HepG2 (cell line): Measurements from ENCODE around the gene PRKCG. TPM values are rescaled to one million over a fixed set of nuclear protein-coding genes. Genes with fewer than 3 reads are reported as not detected.

Experiments used
- BCL6 ChIP-seq: IDR thresholded peaks from 2 replicates; pipeline ENCODE4 v1.6.1; 2016; ENCODE audit warnings: missing genetic modification reagents, missing compliant biosample characterization
- DNMT3B ChIP-seq: conservative IDR thresholded peaks from 2 replicates; pipeline ENCODE4 v1.6.1; 2016; ENCODE audit warnings: missing biosample characterization, control low read depth
- ELF3 ChIP-seq: IDR thresholded peaks from 2 replicates; pipeline ENCODE4 v1.6.1; 2016; ENCODE audit warnings: missing genetic modification reagents, missing compliant biosample characterization
- IRF2 ChIP-seq: IDR thresholded peaks from 2 replicates; pipeline ENCODE4 v1.6.1; 2018; ENCODE audit warnings: missing genetic modification reagents, missing compliant biosample characterization
- KDM5B ChIP-seq: sonication (generic); formaldehyde crosslinking; IDR thresholded peaks from 2 replicates; pipeline ENCODE4 v1.4.0; 2020; ENCODE audit warnings: missing genetic modification reagents, mild to moderate bottlenecking, borderline replicate concordance
- NCOA1 ChIP-seq: sonication (generic); formaldehyde crosslinking; IDR thresholded peaks from 2 replicates; pipeline ENCODE4 v1.9.0; 2021; ENCODE audit warnings: missing genetic modification reagents
- NR2F1 ChIP-seq, 2 experiments: fragments of 450-650 bp in 1 of 2; formaldehyde crosslinking in 1 of 2; IDR thresholded peaks; 2 replicates each; pipeline versions ENCODE4 v1.5.0 to v1.6.1; 2016 to 2020; ENCODE audit warnings: mild to moderate bottlenecking in 1 of 2, missing compliant biosample characterization in 1 of 2, missing genetic modification reagents in 1 of 2, moderate library complexity in 1 of 2
- NR3C1 ChIP-seq: sonication (generic); formaldehyde crosslinking; IDR thresholded peaks from 2 replicates; pipeline ENCODE4 v1.4.0; 2020; ENCODE audit warnings: missing genetic modification reagents
- PREB ChIP-seq: sonication (generic); formaldehyde crosslinking; IDR thresholded peaks from 2 replicates; pipeline ENCODE4 v1.4.0; 2020; ENCODE audit warnings: missing genetic modification reagents
- ZBTB21 ChIP-seq: sonication (generic); formaldehyde crosslinking; IDR thresholded peaks from 2 replicates; pipeline ENCODE4 v1.4.0; 2020; ENCODE audit warnings: missing genetic modification reagents
- ZBTB37 ChIP-seq: sonication (generic); formaldehyde crosslinking; IDR thresholded peaks from 2 replicates; pipeline ENCODE4 v1.4.0; 2020; ENCODE audit warnings: mild to moderate bottlenecking, missing genetic modification reagents
- ZNF280D ChIP-seq: sonication (generic); formaldehyde crosslinking; IDR thresholded peaks from 2 replicates; pipeline ENCODE4 v1.5.1; 2020; ENCODE audit warnings: mild to moderate bottlenecking, missing genetic modification reagents
- ZNF546 ChIP-seq: sonication (generic); formaldehyde crosslinking; conservative IDR thresholded peaks from 2 replicates; pipeline ENCODE4 v1.8.1; 2023; ENCODE audit warnings: mild to moderate bottlenecking, missing genetic modification reagents
- ZNF761 ChIP-seq: sonication (generic); formaldehyde crosslinking; conservative IDR thresholded peaks from 2 replicates; pipeline ENCODE4 v1.4.0; 2020; ENCODE audit warnings: mild to moderate bottlenecking, missing genetic modification reagents
- ZNF83 ChIP-seq: sonication (generic); formaldehyde crosslinking; IDR thresholded peaks from 2 replicates; pipeline ENCODE4 v1.4.0; 2020; ENCODE audit warnings: missing genetic modification reagents, mild to moderate bottlenecking, borderline replicate concordance
- polyA plus RNA-seq, 8 experiments: library from polyadenylated mRNA; depleted of rRNA in 3 of 8; stranded (reverse) in 7 of 8; unstranded in 1 of 8; fragments of >200 nt; fragmentation: Illumina TruSeq in 4 of 8; extraction: Trizol in 4 of 8; gene quantifications; 2 replicates each; pipeline versions ENCODE4 v1.2.1 to v1.2.3, GENCODE V29; 2011 to 2016; ENCODE audit warnings: low read depth in 4 of 8, missing spikeins in 1 of 8, mixed read lengths in 1 of 8; ENCODE audit not compliant: insufficient read depth in 1 of 8
- total RNA-seq, 5 experiments: library from RNA; depleted of rRNA; stranded (reverse); fragments of >200 nt; fragmentation: Illumina TruSeq; extraction: Trizol; gene quantifications; 2 replicates each; pipeline ENCODE4 v1.2.3, GENCODE V29; 2016; ENCODE audit warnings: low read depth in 1 of 5
- TF ChIP-seq, protein P1 (sequence below): sonication (generic); formaldehyde crosslinking; IDR thresholded peaks from 2 replicates; pipeline ENCODE4 v1.4.0; 2020; ENCODE audit warnings: mild to moderate bottlenecking, missing genetic modification reagents

Gene PRKCG
- total and polyA plus RNA-seq, 2 of the 13 experiments (the other 11 are each of a cell fraction or from before 2014, with no cell fraction given): 0.02 to 0.03 TPM

DNA sequence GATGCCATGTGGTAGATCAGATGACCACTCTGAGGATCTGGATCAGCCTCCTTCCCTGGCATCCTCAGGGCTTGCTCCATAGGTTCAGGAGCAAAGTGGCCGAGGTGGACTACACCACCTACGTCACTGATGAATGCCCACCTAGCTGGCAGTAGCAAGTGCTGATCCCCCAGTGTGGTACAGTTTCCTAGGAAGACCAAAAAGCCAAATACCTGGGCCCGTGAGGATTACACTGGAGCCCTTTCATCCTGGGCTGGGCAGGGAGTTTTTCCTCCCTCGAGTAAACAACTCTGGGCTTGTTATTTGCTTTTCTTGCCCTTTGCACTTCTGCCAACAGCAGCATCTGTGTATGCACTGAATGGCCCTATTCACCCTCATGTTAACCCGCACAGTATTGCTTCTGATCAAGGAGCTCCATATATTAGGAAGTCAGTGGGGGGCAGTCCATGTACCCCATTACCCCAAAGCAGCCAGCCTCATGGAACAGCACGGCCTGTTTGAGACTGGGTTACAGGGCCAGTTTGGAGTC is 17.6 kb upstream of the PRKCG start (continued):
- no peak; the same call in 1 of the 2 replicates for TF ChIP-seq ZNF280D (CRISPR knock-in tag)
- no peak for TF ChIP-seq NR3C1 (CRISPR knock-in tag)
- no peak for TF ChIP-seq PREB (CRISPR knock-in tag)
- 0 out of 2 replicates have a peak, but pooled peaks have one; percentile 56 for TF ChIP-seq ZBTB37 (CRISPR knock-in tag)
- TF ChIP-seq NR2F1 (CRISPR knock-in tag; IDR thresholded peaks at IDR 0.05): peak; percentile 97 to 99
- TF ChIP-seq ZNF83 (CRISPR knock-in tag): no peak
- no peak for TF ChIP-seq ZNF761 (CRISPR knock-in tag)
- no peak for TF ChIP-seq NCOA1 (CRISPR knock-in tag)
- TF ChIP-seq ZNF546 (CRISPR knock-in tag): no peak
- peak; percentile 24; the same call in 1 of the 2 replicates for TF ChIP-seq KDM5B (CRISPR knock-in tag)
- no peak for TF ChIP-seq DNMT3B (CRISPR knock-in tag)
- TF ChIP-seq IRF2 (CRISPR knock-in tag): peak; percentile 73
- peak; percentile 93 for TF ChIP-seq ELF3
- TF ChIP-seq BCL6 (CRISPR knock-in tag): peak; percentile 91
- TF ChIP-seq, protein P1, sequence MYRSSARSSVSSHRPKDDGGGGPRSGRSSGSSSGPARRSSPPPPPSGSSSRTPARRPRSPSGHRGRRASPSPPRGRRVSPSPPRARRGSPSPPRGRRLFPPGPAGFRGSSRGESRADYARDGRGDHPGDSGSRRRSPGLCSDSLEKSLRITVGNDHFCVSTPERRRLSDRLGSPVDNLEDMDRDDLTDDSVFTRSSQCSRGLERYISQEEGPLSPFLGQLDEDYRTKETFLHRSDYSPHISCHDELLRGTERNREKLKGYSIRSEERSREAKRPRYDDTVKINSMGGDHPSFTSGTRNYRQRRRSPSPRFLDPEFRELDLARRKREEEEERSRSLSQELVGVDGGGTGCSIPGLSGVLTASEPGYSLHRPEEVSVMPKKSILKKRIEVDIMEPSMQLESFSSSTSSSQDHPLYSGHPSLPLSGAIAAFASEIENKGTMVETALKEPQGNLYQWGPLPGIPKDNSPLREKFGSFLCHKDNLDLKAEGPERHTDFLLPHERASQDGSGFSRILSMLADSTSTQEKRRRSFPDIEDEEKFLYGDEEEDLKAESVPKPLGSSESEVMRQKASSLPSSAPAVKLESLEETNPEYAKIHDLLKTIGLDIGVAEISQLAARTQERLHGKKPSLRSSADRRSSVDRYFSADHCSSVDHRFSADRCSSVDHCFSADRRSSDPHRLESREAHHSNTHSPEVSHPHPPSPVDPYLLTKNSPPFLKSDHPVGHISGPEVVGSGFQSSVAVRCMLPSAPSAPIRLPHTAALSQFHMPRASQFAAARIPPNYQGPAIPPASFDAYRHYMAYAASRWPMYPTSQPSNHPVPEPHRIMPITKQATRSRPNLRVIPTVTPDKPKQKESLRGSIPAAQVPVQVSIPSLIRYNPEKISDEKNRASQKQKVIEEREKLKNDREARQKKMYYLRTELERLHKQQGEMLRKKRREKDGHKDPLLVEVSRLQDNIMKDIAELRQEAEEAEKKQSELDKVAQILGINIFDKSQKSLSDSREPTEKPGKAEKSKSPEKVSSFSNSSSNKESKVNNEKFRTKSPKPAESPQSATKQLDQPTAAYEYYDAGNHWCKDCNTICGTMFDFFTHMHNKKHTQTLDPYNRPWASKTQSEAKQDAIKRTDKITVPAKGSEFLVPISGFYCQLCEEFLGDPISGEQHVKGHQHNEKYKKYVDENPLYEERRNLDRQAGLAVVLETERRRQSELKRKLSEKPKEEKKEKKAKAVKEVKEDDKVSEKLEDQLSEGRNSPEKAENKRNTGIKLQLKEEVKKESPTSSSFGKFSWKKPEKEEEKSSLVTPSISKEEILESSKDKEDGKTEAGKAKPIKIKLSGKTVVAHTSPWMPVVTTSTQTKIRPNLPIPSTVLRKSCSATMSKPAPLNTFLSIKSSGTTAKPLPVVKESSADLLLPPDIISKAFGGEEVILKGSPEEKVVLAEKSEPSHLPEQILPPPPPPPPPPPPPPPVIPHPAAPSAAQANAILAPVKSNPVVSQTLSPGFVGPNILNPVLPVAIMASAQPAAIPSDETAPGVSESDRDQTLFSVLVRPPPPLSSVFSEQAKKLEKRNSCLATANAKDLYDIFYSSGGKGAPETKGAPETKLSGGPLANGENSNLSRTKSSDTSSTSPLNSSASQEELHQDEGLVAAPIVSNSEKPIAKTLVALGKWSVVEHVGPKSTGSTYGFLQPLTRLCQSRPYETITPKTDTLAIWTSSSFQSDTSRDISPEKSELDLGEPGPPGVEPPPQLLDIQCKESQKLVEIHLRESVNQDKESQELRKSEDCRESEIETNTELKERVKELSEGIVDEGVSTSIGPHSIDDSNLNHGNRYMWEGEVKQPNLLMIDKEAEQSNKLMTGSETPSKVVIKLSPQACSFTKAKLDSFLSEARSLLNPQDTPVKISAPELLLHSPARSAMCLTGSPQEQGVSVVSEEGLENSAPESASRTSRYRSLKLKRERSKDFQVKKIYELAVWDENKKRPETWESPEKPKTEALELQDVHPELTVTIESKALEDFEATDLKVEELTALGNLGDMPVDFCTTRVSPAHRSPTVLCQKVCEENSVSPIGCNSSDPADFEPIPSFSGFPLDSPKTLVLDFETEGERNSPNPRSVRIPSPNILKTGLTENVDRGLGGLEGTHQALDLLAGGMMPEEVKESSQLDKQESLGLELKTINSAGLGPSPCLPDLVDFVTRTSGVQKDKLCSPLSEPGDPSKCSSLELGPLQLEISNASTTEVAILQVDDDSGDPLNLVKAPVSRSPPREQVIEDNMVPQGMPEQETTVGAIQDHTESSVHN: no peak
- no peak; the same call in 1 of the 2 replicates for TF ChIP-seq ZBTB21
